ENCODE measurements around the gene C2orf78. TPM values are rescaled to one million over a fixed set of nuclear protein-coding genes. Genes with fewer than 3 reads are reported as not detected.

Gene C2orf78, protein sequence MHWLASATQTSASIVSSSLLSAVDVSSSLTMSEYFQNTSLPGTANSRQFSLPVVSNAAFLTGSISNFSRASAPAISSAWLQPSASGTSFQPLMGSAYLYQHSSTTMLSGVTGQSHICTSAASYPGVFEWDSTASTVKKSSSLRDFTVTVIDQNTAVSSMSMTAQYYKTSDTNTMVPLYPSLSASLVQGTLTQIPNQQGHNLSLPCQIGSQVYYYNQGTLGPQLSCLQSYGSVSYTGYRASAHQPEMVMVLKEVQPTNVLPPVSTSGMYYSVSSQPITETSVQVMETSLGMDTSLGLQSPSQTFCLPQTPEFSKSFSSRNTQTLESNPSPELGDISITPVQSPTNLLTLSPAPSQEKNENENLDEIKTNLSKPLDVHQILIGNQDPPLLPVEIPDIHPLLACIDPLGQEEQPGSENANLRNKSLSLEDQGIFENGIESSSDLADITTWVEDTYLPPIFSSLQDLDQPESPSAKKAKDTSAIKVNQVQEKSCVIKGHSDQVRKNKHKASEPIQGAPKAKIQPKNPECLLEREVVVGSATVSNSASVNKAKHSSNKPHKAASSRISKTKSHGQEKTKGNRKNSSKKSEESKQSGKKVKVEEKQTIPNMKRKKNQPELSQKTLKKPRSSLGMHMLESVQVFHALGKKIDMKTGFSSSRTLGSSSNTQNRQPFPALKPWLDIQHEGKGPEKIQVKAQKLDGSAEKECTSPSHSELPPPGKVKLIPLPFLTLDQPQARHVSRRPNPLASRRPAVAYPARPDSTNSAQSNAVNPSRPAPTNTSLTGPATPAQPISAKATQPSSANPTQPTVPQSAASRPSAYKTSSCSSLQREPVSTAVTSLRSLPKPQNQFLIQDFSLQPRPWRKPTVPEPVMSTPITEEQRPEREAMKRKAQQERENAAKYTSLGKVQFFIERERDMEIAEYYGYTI
- not detected in 2 replicates for total RNA-seq

DNA sequence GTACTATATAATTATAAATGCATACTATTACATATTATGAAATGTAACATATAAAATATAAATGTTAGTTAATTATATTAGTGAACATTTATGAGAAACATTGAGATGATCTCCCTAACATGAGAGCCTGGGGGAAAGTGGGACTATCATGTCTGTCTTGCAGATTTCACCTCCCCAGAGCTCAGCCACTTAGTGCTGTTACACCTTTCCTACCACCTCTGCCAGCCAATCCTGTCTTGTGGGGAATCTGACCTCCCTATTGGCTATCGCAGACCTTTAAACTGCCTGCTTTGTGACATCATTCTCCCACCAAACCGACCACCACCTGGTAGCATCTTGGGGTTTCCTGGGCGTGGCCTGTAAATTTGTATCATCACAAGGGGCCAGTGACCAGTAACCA lies at the start of gene C2orf78:
TSS of gene C2orf78 (plus strand) at position 301 of the 400 bp plus-strand sequence. CDS start 127 bp downstream, outside the sequence.

DNA sequence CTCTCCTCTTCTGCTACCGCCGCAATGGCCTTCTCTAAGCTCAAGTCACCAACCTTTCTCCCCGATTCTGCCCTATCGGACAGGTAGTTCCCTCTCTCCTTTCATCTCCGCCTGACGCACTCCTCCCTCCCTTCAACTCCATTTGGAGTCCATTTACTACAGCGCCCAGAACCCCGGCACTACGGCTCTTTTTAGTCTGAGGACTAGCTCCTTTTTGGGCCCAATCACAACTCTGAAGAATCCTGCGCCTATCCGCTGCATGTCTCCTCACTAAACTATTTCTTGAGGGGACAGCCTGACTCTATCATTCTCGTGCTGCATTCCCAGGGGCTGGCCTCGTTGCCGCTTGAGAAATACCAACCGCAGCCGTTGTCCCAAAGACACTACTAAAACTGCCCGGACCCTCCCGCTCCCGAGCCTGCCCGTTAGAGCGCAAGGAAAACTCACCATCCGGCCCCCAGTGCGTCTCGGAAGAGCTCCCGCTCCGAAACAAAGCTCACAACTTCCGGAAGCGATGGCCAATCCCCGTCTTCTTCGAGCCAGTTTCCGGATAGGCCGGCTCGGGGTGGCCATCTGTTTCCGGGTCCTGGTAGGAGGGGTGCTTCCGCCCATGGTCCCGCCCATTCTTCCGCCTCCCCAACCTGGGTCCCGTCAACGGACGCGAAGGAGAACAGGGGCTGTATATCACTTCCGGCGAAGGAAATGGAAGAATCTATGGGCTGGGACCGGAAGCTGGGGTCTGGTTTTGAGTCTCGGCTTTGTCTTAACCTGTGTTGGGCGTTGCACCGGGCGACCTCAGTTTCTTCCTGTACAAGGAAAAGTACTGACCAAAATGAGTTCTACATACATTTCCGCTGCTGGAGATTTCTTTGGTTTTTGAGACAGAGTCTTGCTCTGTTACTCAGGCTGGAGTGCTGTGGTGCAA lies 46.9 kb upstream of the C2orf78 start, which contains the start of gene TPRKB:
TSS of gene TPRKB (minus strand) at position 491 of the 925 bp plus-strand sequence. CDS start 2,776 bp downstream, outside the sequence.

DNA sequence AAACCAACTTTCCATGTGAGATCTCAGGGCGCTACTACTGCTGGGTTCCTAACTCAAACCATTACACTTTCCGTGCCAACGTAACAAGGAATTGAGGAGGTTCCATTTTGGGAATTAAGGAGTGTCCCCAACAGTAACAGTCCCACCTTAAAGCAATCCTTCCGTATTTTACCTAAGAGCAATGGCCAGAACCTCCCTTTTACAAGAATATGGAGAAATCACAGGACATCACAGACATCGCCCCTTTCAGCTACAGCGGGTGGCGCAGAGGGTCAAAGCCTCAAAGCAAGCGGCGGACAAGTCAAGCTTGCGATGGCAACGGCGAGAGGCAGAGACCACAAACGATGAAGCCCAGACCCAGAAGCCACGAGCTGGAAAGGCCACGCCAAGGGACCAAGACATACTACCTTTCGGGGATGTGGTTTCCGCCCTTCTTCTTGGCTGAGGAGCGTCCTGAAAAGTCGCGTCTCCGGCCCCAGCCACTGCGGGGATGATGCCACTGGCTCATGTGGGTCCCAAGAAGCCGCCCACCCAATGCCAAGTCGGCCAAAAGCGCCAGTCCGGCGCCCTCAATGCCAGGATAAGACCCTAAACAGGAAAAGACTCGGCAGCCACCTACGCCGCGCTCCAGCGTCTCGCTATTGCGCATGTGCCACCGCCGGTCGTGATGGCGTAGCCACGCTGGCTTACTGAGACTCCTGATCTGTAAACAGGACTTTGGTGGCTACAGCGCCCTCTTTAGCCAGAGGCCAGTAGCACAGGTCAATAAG lies 4.3 kb upstream of the C2orf78 start, which contains the start of gene DUSP11:
TSS of gene DUSP11 (minus strand) at position 637 of the 770 bp plus-strand sequence. CDS start at position 508, 129 bp downstream.

DNA sequence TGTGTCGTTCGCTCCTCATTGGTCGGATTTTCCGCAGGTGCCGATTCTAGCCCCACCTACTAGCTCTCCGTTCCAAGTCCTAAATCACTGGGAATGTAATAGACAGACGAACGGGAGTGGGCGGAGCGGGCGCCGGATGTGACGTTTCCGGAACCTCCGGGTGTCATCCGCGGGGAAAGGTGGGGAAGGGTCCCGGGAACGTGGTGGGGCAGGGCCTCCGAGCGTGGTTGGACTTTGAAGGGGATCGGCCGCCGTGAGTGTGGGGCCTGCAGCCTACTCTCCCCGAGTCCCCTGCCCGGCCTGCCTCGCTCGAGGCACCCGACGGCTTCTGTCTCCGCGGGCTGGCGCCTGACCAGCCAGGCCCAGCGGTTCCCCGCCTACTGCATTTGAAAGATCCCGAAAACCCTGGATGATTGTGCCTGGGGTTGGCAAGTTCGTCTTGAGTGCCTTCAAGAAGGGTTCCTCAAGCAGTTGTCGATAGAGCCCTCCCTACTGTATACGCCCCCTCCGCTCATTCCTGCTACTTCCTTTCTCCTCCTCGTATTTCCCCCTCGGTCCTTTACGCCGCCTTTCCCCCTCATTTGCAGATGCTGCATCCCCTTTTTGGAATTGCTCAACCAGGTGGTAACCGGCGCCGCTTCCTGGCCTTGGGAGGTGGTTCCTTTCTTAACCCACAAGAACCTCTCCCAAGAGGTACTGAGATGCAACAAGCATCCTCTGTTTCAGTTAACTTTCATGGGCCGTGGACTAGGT lies 45.0 kb downstream of the C2orf78 start, which contains the start of gene STAMBP:
TSS of gene STAMBP (plus strand) at position 144 of the 753 bp plus-strand sequence. CDS start 1,896 bp downstream, outside the sequence.

Other genes with a start within 250 kb of the C2orf78 start
- not detected in 2 replicates for gene NAT8, start 141.8 kb upstream of the C2orf78 start, total RNA-seq
- gene TPRKB, start 46.8 kb upstream of the C2orf78 start, total RNA-seq: 20.8 and 33.3 TPM in 2 replicates
- gene DUSP11, start 4.1 kb upstream of the C2orf78 start, total RNA-seq: 33.0 and 75.5 TPM in 2 replicates
- 21.2 and 37.1 TPM in 2 replicates for gene STAMBP, start 44.8 kb downstream of the C2orf78 start, total RNA-seq
- gene ACTG2, start 108.8 kb downstream of the C2orf78 start, total RNA-seq: 0.39 and 0.98 TPM in 2 replicates
- gene DGUOK, start 142.7 kb downstream of the C2orf78 start, total RNA-seq: 60.5 and 63.3 TPM in 2 replicates
- gene TET3, start 200.7 kb downstream of the C2orf78 start, total RNA-seq: 9.2 and 13.0 TPM in 2 replicates